Measurements from ENCODE around the gene ACAA2.

DNA sequence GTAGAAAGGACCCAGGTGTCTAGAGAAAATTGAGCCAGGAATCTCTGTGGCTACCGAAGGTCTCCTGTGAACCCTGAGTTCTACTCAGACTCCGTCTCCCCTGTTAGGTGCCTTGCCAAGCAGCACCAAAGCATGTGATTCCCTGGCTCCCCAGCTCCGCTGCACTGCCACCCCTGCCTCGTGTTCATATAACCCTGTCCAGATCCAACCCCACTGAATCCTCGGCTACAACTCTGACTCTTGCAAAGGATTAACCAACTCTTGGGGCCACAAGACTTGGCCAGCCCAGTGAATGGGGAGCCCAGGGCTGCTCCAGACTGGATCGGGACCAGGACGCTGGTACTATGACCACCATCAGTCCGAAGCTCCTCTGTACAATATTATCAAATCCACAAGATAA, 37.3 kb upstream of the ACAA2 start:
- TF ChIP-seq, protein P1, sequence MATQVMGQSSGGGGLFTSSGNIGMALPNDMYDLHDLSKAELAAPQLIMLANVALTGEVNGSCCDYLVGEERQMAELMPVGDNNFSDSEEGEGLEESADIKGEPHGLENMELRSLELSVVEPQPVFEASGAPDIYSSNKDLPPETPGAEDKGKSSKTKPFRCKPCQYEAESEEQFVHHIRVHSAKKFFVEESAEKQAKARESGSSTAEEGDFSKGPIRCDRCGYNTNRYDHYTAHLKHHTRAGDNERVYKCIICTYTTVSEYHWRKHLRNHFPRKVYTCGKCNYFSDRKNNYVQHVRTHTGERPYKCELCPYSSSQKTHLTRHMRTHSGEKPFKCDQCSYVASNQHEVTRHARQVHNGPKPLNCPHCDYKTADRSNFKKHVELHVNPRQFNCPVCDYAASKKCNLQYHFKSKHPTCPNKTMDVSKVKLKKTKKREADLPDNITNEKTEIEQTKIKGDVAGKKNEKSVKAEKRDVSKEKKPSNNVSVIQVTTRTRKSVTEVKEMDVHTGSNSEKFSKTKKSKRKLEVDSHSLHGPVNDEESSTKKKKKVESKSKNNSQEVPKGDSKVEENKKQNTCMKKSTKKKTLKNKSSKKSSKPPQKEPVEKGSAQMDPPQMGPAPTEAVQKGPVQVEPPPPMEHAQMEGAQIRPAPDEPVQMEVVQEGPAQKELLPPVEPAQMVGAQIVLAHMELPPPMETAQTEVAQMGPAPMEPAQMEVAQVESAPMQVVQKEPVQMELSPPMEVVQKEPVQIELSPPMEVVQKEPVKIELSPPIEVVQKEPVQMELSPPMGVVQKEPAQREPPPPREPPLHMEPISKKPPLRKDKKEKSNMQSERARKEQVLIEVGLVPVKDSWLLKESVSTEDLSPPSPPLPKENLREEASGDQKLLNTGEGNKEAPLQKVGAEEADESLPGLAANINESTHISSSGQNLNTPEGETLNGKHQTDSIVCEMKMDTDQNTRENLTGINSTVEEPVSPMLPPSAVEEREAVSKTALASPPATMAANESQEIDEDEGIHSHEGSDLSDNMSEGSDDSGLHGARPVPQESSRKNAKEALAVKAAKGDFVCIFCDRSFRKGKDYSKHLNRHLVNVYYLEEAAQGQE (IDR thresholded peaks at IDR 0.05): no peak
- no peak for TF ChIP-seq NR2F2 (IDR thresholded peaks at IDR 0.05)
- TF ChIP-seq, protein P2, sequence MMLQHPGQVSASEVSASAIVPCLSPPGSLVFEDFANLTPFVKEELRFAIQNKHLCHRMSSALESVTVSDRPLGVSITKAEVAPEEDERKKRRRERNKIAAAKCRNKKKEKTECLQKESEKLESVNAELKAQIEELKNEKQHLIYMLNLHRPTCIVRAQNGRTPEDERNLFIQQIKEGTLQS (IDR thresholded peaks at IDR 0.05): no peak
- TF ChIP-seq, protein P3, sequence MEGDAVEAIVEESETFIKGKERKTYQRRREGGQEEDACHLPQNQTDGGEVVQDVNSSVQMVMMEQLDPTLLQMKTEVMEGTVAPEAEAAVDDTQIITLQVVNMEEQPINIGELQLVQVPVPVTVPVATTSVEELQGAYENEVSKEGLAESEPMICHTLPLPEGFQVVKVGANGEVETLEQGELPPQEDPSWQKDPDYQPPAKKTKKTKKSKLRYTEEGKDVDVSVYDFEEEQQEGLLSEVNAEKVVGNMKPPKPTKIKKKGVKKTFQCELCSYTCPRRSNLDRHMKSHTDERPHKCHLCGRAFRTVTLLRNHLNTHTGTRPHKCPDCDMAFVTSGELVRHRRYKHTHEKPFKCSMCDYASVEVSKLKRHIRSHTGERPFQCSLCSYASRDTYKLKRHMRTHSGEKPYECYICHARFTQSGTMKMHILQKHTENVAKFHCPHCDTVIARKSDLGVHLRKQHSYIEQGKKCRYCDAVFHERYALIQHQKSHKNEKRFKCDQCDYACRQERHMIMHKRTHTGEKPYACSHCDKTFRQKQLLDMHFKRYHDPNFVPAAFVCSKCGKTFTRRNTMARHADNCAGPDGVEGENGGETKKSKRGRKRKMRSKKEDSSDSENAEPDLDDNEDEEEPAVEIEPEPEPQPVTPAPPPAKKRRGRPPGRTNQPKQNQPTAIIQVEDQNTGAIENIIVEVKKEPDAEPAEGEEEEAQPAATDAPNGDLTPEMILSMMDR (IDR thresholded peaks at IDR 0.05; ENCODE audit: low read depth, low read length, missing input control): no peak
- TF ChIP-seq SP1 (IDR thresholded peaks at IDR 0.05): no peak
- no peak for TF ChIP-seq TAF1 (conservative IDR thresholded peaks at IDR 0.05)
- TF ChIP-seq YY1 (IDR thresholded peaks at IDR 0.05): no peak
- TF ChIP-seq, protein P4, sequence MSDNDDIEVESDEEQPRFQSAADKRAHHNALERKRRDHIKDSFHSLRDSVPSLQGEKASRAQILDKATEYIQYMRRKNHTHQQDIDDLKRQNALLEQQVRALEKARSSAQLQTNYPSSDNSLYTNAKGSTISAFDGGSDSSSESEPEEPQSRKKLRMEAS (IDR thresholded peaks at IDR 0.05): no peak
- TF ChIP-seq JUND (IDR thresholded peaks at IDR 0.05): no peak
- TF ChIP-seq, protein P5, sequence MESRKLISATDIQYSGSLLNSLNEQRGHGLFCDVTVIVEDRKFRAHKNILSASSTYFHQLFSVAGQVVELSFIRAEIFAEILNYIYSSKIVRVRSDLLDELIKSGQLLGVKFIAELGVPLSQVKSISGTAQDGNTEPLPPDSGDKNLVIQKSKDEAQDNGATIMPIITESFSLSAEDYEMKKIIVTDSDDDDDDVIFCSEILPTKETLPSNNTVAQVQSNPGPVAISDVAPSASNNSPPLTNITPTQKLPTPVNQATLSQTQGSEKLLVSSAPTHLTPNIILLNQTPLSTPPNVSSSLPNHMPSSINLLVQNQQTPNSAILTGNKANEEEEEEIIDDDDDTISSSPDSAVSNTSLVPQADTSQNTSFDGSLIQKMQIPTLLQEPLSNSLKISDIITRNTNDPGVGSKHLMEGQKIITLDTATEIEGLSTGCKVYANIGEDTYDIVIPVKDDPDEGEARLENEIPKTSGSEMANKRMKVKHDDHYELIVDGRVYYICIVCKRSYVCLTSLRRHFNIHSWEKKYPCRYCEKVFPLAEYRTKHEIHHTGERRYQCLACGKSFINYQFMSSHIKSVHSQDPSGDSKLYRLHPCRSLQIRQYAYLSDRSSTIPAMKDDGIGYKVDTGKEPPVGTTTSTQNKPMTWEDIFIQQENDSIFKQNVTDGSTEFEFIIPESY (IDR thresholded peaks at IDR 0.05): no peak
